ENCODE data around the gene OLFML2A. TPM values are rescaled to one million over a fixed set of nuclear protein-coding genes. Genes with fewer than 3 reads are reported as not detected.
A peak's percentile ranks its signal among the peaks of the same experiment; 100 is the strongest.

Gene OLFML2A
- total RNA-seq, 1 donor from 2014 or later, result 148 TPM

- FAIRE-seq (no peak), DNase-seq (ENCODE audit: low read depth) (peak; percentile 43)
Observed at GRCh38 chr9:124795881-124796431, 19.0 kb downstream of the OLFML2A start.

GRCh38 chr9:124797343-124798103, 20.6 kb downstream of the OLFML2A start:
- DNase-seq (ENCODE audit: low read depth) (no peak), FAIRE-seq (no peak)
- no peaks in the 10 kb centered on the region for H3K9me3 ChIP-seq (ENCODE audit: insufficient read depth, low read depth, low read length)
- H3K4me1 ChIP-seq (ENCODE audit: insufficient read depth, low read length), result peaks cover 11% of the 10 kb centered on the region
- H3K79me2 ChIP-seq (ENCODE audit: insufficient read depth, low read length), result no peaks in the 10 kb centered on the region
- Mint-ChIP-seq H3K4me3 (ENCODE audit: unreplicated experiment) (no peak overlapping the region), H3K27me3 (ENCODE audit: low read depth, unreplicated experiment) (no peaks in the 10 kb centered on the region), H3K9me3 (ENCODE audit: unreplicated experiment) (no peaks in the 10 kb centered on the region), H3K27ac (ENCODE audit: unreplicated experiment) (peak overlapping the region; percentile 88), H3K36me3 (ENCODE audit: low read depth, unreplicated experiment) (peaks cover 14% of the 10 kb centered on the region), H3K4me1 (ENCODE audit: low read depth, unreplicated experiment) (peaks cover 18% of the 10 kb centered on the region)
- no peak overlapping the region for H3K9ac ChIP-seq (ENCODE audit: low read length)
- no peak overlapping the region for H3K4me3 ChIP-seq (ENCODE audit: insufficient read depth, low read depth, low read length)
- H2AFZ ChIP-seq (ENCODE audit: low read depth, low read length), result no peak overlapping the region
- no peaks in the 10 kb centered on the region for H3K27me3 ChIP-seq (ENCODE audit: insufficient read depth, low read length)
- no peaks in the 10 kb centered on the region for H3K36me3 ChIP-seq (ENCODE audit: insufficient read depth, low read length)
- TF ChIP-seq EZH2 (IDR thresholded peaks at IDR 0.05; ENCODE audit: insufficient read depth, low read length) (no peak), CTCF (IDR thresholded peaks at IDR 0.05; ENCODE audit: insufficient read depth, low read depth, low read length) (no peak)
- no peak overlapping the region for H3K27ac ChIP-seq (ENCODE audit: low read depth, low read length)
- H4K20me1 ChIP-seq (ENCODE audit: insufficient read depth, low read length), result no peaks in the 10 kb centered on the region
- no peak overlapping the region for H3K4me2 ChIP-seq (ENCODE audit: low read length)

More at GRCh38 chr9:124795881-124796431, 19.0 kb downstream of the OLFML2A start:
- peak overlapping the region; percentile 88 for H3K27ac Mint-ChIP-seq (ENCODE audit: unreplicated experiment)
- H3K36me3 Mint-ChIP-seq (ENCODE audit: low read depth, unreplicated experiment), result peaks cover 16% of the 10 kb centered on the region
- no peaks in the 10 kb centered on the region for H3K27me3 Mint-ChIP-seq (ENCODE audit: low read depth, unreplicated experiment)
- Histone ChIP-seq H3K4me1 (ENCODE audit: insufficient read depth, low read length) (peaks cover 11% of the 10 kb centered on the region), H2AFZ (ENCODE audit: low read depth, low read length) (peak overlapping the region; percentile 29), H3K9me3 (ENCODE audit: insufficient read depth, low read depth, low read length) (no peaks in the 10 kb centered on the region), H4K20me1 (ENCODE audit: insufficient read depth, low read length) (no peaks in the 10 kb centered on the region), H3K27me3 (ENCODE audit: insufficient read depth, low read length) (no peaks in the 10 kb centered on the region), H3K9ac (ENCODE audit: low read length) (no peak overlapping the region), H3K4me3 (ENCODE audit: insufficient read depth, low read depth, low read length) (no peak overlapping the region), H3K27ac (ENCODE audit: low read depth, low read length) (no peak overlapping the region), H3K36me3 (ENCODE audit: insufficient read depth, low read length) (no peaks in the 10 kb centered on the region), H3K4me2 (ENCODE audit: low read length) (no peak overlapping the region), H3K79me2 (ENCODE audit: insufficient read depth, low read length) (no peaks in the 10 kb centered on the region)
- peaks cover 18% of the 10 kb centered on the region for H3K4me1 Mint-ChIP-seq (ENCODE audit: low read depth, unreplicated experiment)
- H3K9me3 Mint-ChIP-seq (ENCODE audit: unreplicated experiment), result no peaks in the 10 kb centered on the region
- TF ChIP-seq CTCF (IDR thresholded peaks at IDR 0.05; ENCODE audit: insufficient read depth, low read depth, low read length), result no peak
- no peak for TF ChIP-seq EZH2 (IDR thresholded peaks at IDR 0.05; ENCODE audit: insufficient read depth, low read length)
- H3K4me3 Mint-ChIP-seq (ENCODE audit: unreplicated experiment), result no peak overlapping the region
